Ishikawa (cell line): ENCODE measurements around the gene MLYCD.
A peak's percentile ranks its signal among the peaks of the same experiment; 100 is the strongest.

Experiments used
- CEBPB ChIP-seq: IDR thresholded peaks from 2 replicates; pipeline ENCODE4 v1.6.1; 2012
- CREB1 ChIP-seq: IDR thresholded peaks from 2 replicates; pipeline ENCODE4 v1.6.1; 2012; ENCODE audit warnings: low read depth
- EGR1 ChIP-seq: IDR thresholded peaks from 2 replicates; pipeline ENCODE4 v1.6.1; 2012
- EP300 ChIP-seq: IDR thresholded peaks from 2 replicates; pipeline ENCODE4 v1.6.1; 2012; ENCODE audit warnings: borderline replicate concordance
- FOXM1 ChIP-seq: IDR thresholded peaks from 2 replicates; pipeline ENCODE4 v1.6.1; 2012; ENCODE audit warnings: low read depth, borderline replicate concordance
- MAX ChIP-seq: IDR thresholded peaks from 2 replicates; pipeline ENCODE4 v1.6.1; 2012
- NFIC ChIP-seq: IDR thresholded peaks from 2 replicates; pipeline ENCODE4 v1.6.1; 2012
- RAD21 ChIP-seq: IDR thresholded peaks from 2 replicates; pipeline ENCODE4 v1.6.1; 2012; ENCODE audit warnings: low read depth
- REST ChIP-seq: IDR thresholded peaks from 2 replicates; pipeline ENCODE4 v1.6.1; 2012; ENCODE audit warnings: low read depth, mild to moderate bottlenecking
- TAF1 ChIP-seq: IDR thresholded peaks from 2 replicates; pipeline ENCODE4 v1.6.1; 2012; ENCODE audit warnings: low read depth, mild to moderate bottlenecking
- TCF12 ChIP-seq: IDR thresholded peaks from 2 replicates; pipeline ENCODE4 v1.6.1; 2012; ENCODE audit warnings: low read depth
- USF1 ChIP-seq: IDR thresholded peaks from 2 replicates; pipeline ENCODE4 v1.6.1; 2012
- YY1 ChIP-seq: IDR thresholded peaks from 2 replicates; pipeline ENCODE4 v1.6.1; 2012; ENCODE audit warnings: low read depth

- TF ChIP-seq EP300 (no peak), NFIC (no peak), MAX (no peak), CREB1 (no peak), RAD21 (peak; percentile 80), CEBPB (no peak), TAF1 (no peak), TCF12 (no peak), FOXM1 (no peak), REST (no peak), YY1 (no peak), USF1 (no peak), EGR1 (peak; percentile 68)
These were observed 69.0 kb downstream of the MLYCD start, which contains the start of gene NECAB2 for GRCh38 chr16:83967838-83968305.
